IPS-NIHi7 (cell line): ENCODE data around the gene SRSF1.
"Not testable (repeated sequence)": the region's sequence is repeated elsewhere in the genome, so short reads cannot be mapped to it uniquely, and the experiment has no call there.

Source experiments
- DNase-seq: peaks from one replicate; pipeline ENCODE4 v3.0.0; 2012; ENCODE audit warnings: mixed read lengths; ENCODE audit errors: extremely low spot score

SRSF1 gene

GRCh38 chr17:58006924-58007780, at the start of gene SRSF1:
SRSF1 (minus strand) TSS chr17:58007246; CDS start chr17:58007137, 109 bp downstream.
- peak; percentile 94 for DNase-seq

GRCh38 chr17:58056476-58056875, 49.4 kb upstream of the SRSF1 start:
- no peak for DNase-seq

- no peak for DNase-seq
Measured at GRCh38 chr17:58054641-58055040, 47.6 kb upstream of the SRSF1 start.

- no peak for DNase-seq
Measured at GRCh38 chr17:58052945-58053715, 46.1 kb upstream of the SRSF1 start.

- DNase-seq = no peak
Measured at GRCh38 chr17:58052407-58052806, 45.4 kb upstream of the SRSF1 start.

- no peak for DNase-seq
Measured at GRCh38 chr17:58051468-58051867, 44.4 kb upstream of the SRSF1 start.

GRCh38 chr17:58050966-58051365, 43.9 kb upstream of the SRSF1 start:
- no peak for DNase-seq

GRCh38 chr17:58049533-58049932, 42.5 kb upstream of the SRSF1 start:
- DNase-seq = no peak

- DNase-seq = no peak
Measured at GRCh38 chr17:58047376-58048150, 40.5 kb upstream of the SRSF1 start.

GRCh38 chr17:58046239-58047094, 39.4 kb upstream of the SRSF1 start:
- peak; percentile 69 for DNase-seq

- not testable (repeated sequence) for DNase-seq
Measured at GRCh38 chr17:58044256-58044655, 37.2 kb upstream of the SRSF1 start.

GRCh38 chr17:58043221-58044181, 36.5 kb upstream of the SRSF1 start:
- DNase-seq = no peak

- no peak for DNase-seq
Measured at GRCh38 chr17:58041161-58041560, 34.1 kb upstream of the SRSF1 start.

- DNase-seq = no peak
Measured at GRCh38 chr17:58040386-58040785, 33.3 kb upstream of the SRSF1 start.

GRCh38 chr17:58039975-58040374, 32.9 kb upstream of the SRSF1 start:
- DNase-seq = no peak

- DNase-seq = peak; percentile 27
Measured at GRCh38 chr17:58032691-58033415, 25.8 kb upstream of the SRSF1 start.

- DNase-seq = no peak
Measured at GRCh38 chr17:58028578-58028977, 21.5 kb upstream of the SRSF1 start.

GRCh38 chr17:58020401-58020800, 13.4 kb upstream of the SRSF1 start:
- no peak for DNase-seq

- DNase-seq = no peak
Measured at GRCh38 chr17:58019521-58019920, 12.5 kb upstream of the SRSF1 start.
